Upper lobe of right lung (tissue), 1 donor: Measurements from ENCODE around the gene KAT6B. TPM values are rescaled to one million over a fixed set of nuclear protein-coding genes. Genes with fewer than 3 reads are reported as not detected.

Experiments
- ATAC-seq: fragments of 200-7000 bp; cut with Tn5 transposase; one replicate; pipeline ENCODE4 v1.9.1; 2020; ENCODE audit warnings: mild to moderate bottlenecking, moderate library complexity
- DNase-seq: peaks from one replicate; pipeline ENCODE4 v3.0.0-alpha.2; 2020
- H3K27ac ChIP-seq: fragments of 200-600 bp; one replicate; pipeline ENCODE4 v1.8.0; 2022
- H3K27me3 ChIP-seq: fragments of 200-600 bp; one replicate; pipeline ENCODE4 v1.8.0; 2022; ENCODE audit warnings: mild to moderate bottlenecking
- H3K36me3 ChIP-seq: fragments of 200-600 bp; one replicate; pipeline ENCODE4 v1.8.0; 2022
- H3K4me1 ChIP-seq: fragments of 200-600 bp; one replicate; pipeline ENCODE4 v1.8.0; 2022
- H3K4me3 ChIP-seq: fragments of 200-600 bp; one replicate; pipeline ENCODE4 v1.8.0; 2022; ENCODE audit warnings: mild to moderate bottlenecking
- H3K9me3 ChIP-seq: fragments of 200-600 bp; one replicate; pipeline ENCODE4 v1.8.0; 2022
- CTCF ChIP-seq: fragments of 200-600 bp; IDR thresholded peaks from one replicate; pipeline ENCODE4 v1.8.0; 2022; ENCODE audit warnings: antibody characterized with exemption
- intact Hi-C: fragments of 100-400 bp; cut with DNase I; formaldehyde crosslinking; loops from one replicate; pipeline ENCODE4 v1.11.0; 2022
- total RNA-seq: library from RNA; stranded (reverse); fragmentation: NEBNext Ultra II Directional; extraction: Animal tissue kit (Norgen Biotek cat#: 25700); gene quantifications from one replicate; pipeline ENCODE4 v1.2.1, GENCODE V29; 2021
- donor health status: DM: no; HTN: yes; CAD: no; lungs with severe emphysema.

The KAT6B gene
- total RNA-seq, 1 donor from 2014 or later = 45.4 TPM

- intact Hi-C loops = no loop called here
- no peak overlapping the region for H3K27ac ChIP-seq
- no peak for ATAC-seq
These were observed 75.6 kb downstream of the KAT6B start for GRCh38 chr10:74901867-74902450.

GRCh38 chr10:74903491-74903890 lies 77.1 kb downstream of the KAT6B start:
- intact Hi-C loops = no loop called here
- DNase-seq = no peak
- no peak for ATAC-seq
- no peak for TF ChIP-seq CTCF
- H3K4me1 ChIP-seq = peaks cover 9% of the 10 kb centered on the region
- no peak overlapping the region for H3K4me3 ChIP-seq
- no peak overlapping the region for H3K27ac ChIP-seq
- H3K36me3 ChIP-seq = no peaks in the 10 kb centered on the region
- no peaks in the 10 kb centered on the region for H3K27me3 ChIP-seq
- H3K9me3 ChIP-seq = no peaks in the 10 kb centered on the region

More at GRCh38 chr10:74901867-74902450, 75.6 kb downstream of the KAT6B start:
- Histone ChIP-seq H3K4me3 (no peak overlapping the region), H3K27me3 (no peaks in the 10 kb centered on the region), H3K36me3 (no peaks in the 10 kb centered on the region), H3K9me3 (no peaks in the 10 kb centered on the region), H3K4me1 (peaks cover 22% of the 10 kb centered on the region)
- DNase-seq = no peak
- no peak for TF ChIP-seq CTCF

GRCh38 chr10:74906611-74907198 lies 80.3 kb downstream of the KAT6B start:
- no peak for DNase-seq
- no peak for TF ChIP-seq CTCF
- no peaks in the 10 kb centered on the region for H3K4me1 ChIP-seq
- intact Hi-C loops = no loop called here
- H3K27me3 ChIP-seq = no peaks in the 10 kb centered on the region
- no peak overlapping the region for H3K4me3 ChIP-seq
- no peaks in the 10 kb centered on the region for H3K36me3 ChIP-seq
- no peak for ATAC-seq
- no peaks in the 10 kb centered on the region for H3K9me3 ChIP-seq
- no peak overlapping the region for H3K27ac ChIP-seq

DNA sequence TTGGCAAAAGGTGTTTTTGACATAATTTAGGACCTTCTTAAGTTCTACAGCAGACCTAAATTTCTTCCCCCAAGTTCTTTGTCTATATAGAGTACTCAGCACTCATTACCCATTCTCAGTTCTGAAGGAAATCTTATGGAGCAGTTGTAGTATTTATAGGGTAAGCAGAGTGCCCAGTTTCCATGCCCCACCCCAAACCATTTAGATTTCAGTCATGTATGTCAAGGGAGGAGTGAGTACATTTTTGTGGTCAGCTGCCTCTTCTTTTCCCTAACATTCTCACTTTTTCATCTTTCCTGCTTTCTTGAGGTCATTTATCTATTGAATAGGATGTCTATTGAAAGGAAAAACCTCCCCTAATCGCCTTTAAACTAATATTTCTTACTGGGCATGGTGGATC lies 83.3 kb downstream of the KAT6B start:
- Histone ChIP-seq H3K27ac (no peak overlapping the region), H3K36me3 (no peaks in the 10 kb centered on the region), H3K9me3 (no peaks in the 10 kb centered on the region), H3K27me3 (no peaks in the 10 kb centered on the region), H3K4me1 (peaks cover 5% of the 10 kb centered on the region), H3K4me3 (no peak overlapping the region)
- DNase-seq (no peak), ATAC-seq (no peak)
- no peak for TF ChIP-seq CTCF
- intact Hi-C loops = no loop called here

- intact Hi-C loops = no loop called here
- no peaks in the 10 kb centered on the region for H3K9me3 ChIP-seq
- no peaks in the 10 kb centered on the region for H3K27me3 ChIP-seq
- DNase-seq (no peak), ATAC-seq (no peak)
- no peaks in the 10 kb centered on the region for H3K36me3 ChIP-seq
- no peak for TF ChIP-seq CTCF
- H3K4me3 ChIP-seq = no peak overlapping the region
- peaks cover 5% of the 10 kb centered on the region for H3K4me1 ChIP-seq
- no peak overlapping the region for H3K27ac ChIP-seq
These were observed 84.0 kb downstream of the KAT6B start for GRCh38 chr10:74910241-74910975.
